Endothelial cell of umbilical vein (primary cell): ENCODE measurements around the gene ARHGEF19. TPM values are rescaled to one million over a fixed set of nuclear protein-coding genes. Genes with fewer than 3 reads are reported as not detected.
A peak's percentile ranks its signal among the peaks of the same experiment; 100 is the strongest.

Experiments
- Bru-seq: library from RNA; stranded (reverse); fragments of 400-500 nt; gene quantifications from one replicate; lab custom pipeline; 2021; lab: Mats Ljungman, UMichigan
- BruChase-seq, 2 experiments: library from RNA; stranded (reverse); fragments of 400-500 nt; gene quantifications; one replicate each; lab custom pipeline; 2021; lab: Mats Ljungman, UMichigan
- BruUV-seq: library from RNA; stranded (reverse); fragments of 400-500 nt; replicated peaks from 2 replicates; lab custom pipeline; 2021; lab: Mats Ljungman, UMichigan
- CTCF ChIA-PET: fragments of 300-600, 350-600 bp; sonication (Branson Sonifier 250); formaldehyde crosslinking; loops from one replicate; lab custom pipeline; 2021; ENCODE audit warnings: antibody characterized with exemption, inconsistent platforms; lab: Charles Lee
- POLR2A ChIA-PET: fragments of 300-600, 350-600 bp; sonication (Branson Sonifier 250); formaldehyde crosslinking; loops from one replicate; lab custom pipeline; 2021; ENCODE audit warnings: antibody characterized with exemption, inconsistent platforms; lab: Charles Lee
- DNase-seq: peaks from one replicate; pipeline ENCODE4 v3.0.0-alpha.2; 2011; ENCODE audit warnings: low read depth, low spot score
- FAIRE-seq: peaks from 2 replicates; lab custom pipeline; 2011; peaks lifted over from hg19 to GRCh38; lab: Jason Lieb, UNC
- H2AFZ ChIP-seq: 2 replicates; pipeline ENCODE4 v1.6.0; 2012; ENCODE audit warnings: low read depth, low read length, control low read depth, inconsistent platforms
- H3K27ac ChIP-seq: 2 replicates; pipeline ENCODE4 v1.5.1; 2011; ENCODE audit warnings: low read depth, mild to moderate bottlenecking, control low read depth, low read length, moderate library complexity; ENCODE audit not compliant: insufficient read depth
- H3K27me3 ChIP-seq, 2 experiments: 2 replicates each; pipeline versions ENCODE4 v1.6.0 to v1.6.1; 2011; ENCODE audit warnings: low read length in 2 of 2, mixed read lengths in 1 of 2; ENCODE audit not compliant: control insufficient read depth in 2 of 2, insufficient read depth in 2 of 2
- H3K36me3 ChIP-seq, 2 experiments: 2 replicates in 1 of 2; 3 replicates in 1 of 2; pipeline ENCODE4 v1.5.1; 2011; ENCODE audit warnings: low read length in 2 of 2, mild to moderate bottlenecking in 1 of 2, moderate library complexity in 1 of 2; ENCODE audit not compliant: control insufficient read depth in 2 of 2, insufficient read depth in 2 of 2; ENCODE audit errors: extremely low read depth in 1 of 2
- H3K4me1 ChIP-seq: 3 replicates; pipeline ENCODE4 v1.5.1; 2011; ENCODE audit warnings: mild to moderate bottlenecking, low read length; ENCODE audit not compliant: control insufficient read depth, insufficient read depth; ENCODE audit errors: extremely low read depth
- H3K4me2 ChIP-seq: 2 replicates; pipeline ENCODE4 v1.6.1; 2011; ENCODE audit warnings: low read length, control low read depth, mixed read lengths; ENCODE audit not compliant: insufficient read depth
- H3K4me3 ChIP-seq, 3 experiments: fragments of 200-600 bp in 1 of 3; sonication (generic), shearing (Covaris generic) in 1 of 3; replicated peaks in 1 of 3; 2 replicates each; pipeline ENCODE4 v1.5.1; 2011 to 2016; ENCODE audit warnings: control low read depth in 3 of 3, low read length in 3 of 3, mild to moderate bottlenecking in 2 of 3, inconsistent platforms in 1 of 3, low read depth in 1 of 3, moderate library complexity in 1 of 3; ENCODE audit not compliant: insufficient read depth in 1 of 3
- H3K79me2 ChIP-seq: 2 replicates; pipeline ENCODE4 v1.6.0; 2012; ENCODE audit warnings: low read length, inconsistent platforms; ENCODE audit not compliant: control insufficient read depth, insufficient read depth
- H3K9ac ChIP-seq: replicated peaks from 2 replicates; pipeline ENCODE3; 2011; ENCODE audit warnings: low read length, control low read depth; ENCODE audit not compliant: insufficient read depth; ENCODE audit errors: extremely low read depth
- H3K9me1 ChIP-seq: replicated peaks from 3 replicates; pipeline ENCODE4 v1.6.0; 2011; ENCODE audit warnings: mild to moderate bottlenecking, low read length; ENCODE audit not compliant: control insufficient read depth, insufficient read depth; ENCODE audit errors: extremely low read depth
- H3K9me3 ChIP-seq: replicated peaks from 2 replicates; pipeline ENCODE4 v1.5.1; 2012; ENCODE audit warnings: low read length, inconsistent platforms; ENCODE audit not compliant: control insufficient read depth, insufficient read depth
- H4K20me1 ChIP-seq: replicated peaks from 2 replicates; pipeline ENCODE3; 2011; ENCODE audit warnings: mild to moderate bottlenecking, low read length; ENCODE audit not compliant: control insufficient read depth, insufficient read depth; ENCODE audit errors: extremely low read depth
- EZH2 ChIP-seq: IDR thresholded peaks from 2 replicates; pipeline ENCODE4 v1.6.1; 2012; ENCODE audit warnings: borderline replicate concordance, low read depth, mild to moderate bottlenecking, moderate library complexity, low read length, inconsistent platforms; ENCODE audit not compliant: severe bottlenecking
- JUN ChIP-seq: IDR thresholded peaks from 2 replicates; pipeline ENCODE4 v1.6.1; 2011; ENCODE audit warnings: borderline replicate concordance, low read depth; ENCODE audit not compliant: insufficient read length, insufficient read depth
- POLR2A ChIP-seq: IDR thresholded peaks from 2 replicates; pipeline ENCODE4 v1.6.1; 2012; ENCODE audit warnings: low read depth, mild to moderate bottlenecking, control low read depth, low read length
- POLR2AphosphoS5 ChIP-seq: IDR thresholded peaks from 2 replicates; pipeline ENCODE4 v1.6.1; 2012; ENCODE audit warnings: low read depth, mild to moderate bottlenecking, control low read depth, low read length, moderate library complexity; ENCODE audit not compliant: insufficient read depth
- dilution Hi-C: fragments of 300-500 bp; cut with MboI; formaldehyde crosslinking; loops from one replicate; pipeline ENCODE4 v1.15.0; 2019; ENCODE audit warnings: low sequenced_read_pairs; ENCODE audit not compliant: extremely low pct_ligation_motif_present
- intact Hi-C: fragments of 100-400 bp; cut with micrococcal nuclease; formaldehyde crosslinking; loops from one replicate; pipeline ENCODE4 v1.10.0; 2022
- long read RNA-seq: library from polyadenylated mRNA; stranded (forward); transcript quantifications from one replicate; pipeline ENCODE4 v2.0.0, GENCODE V29; 2021
- polyA minus RNA-seq, 3 experiments: library from RNA; depleted of rRNA, polyadenylated mRNA; stranded (reverse); fragments of >200 nt; gene quantifications; 1 replicate in 1 of 3; 2 replicates in 2 of 3; pipeline ENCODE4 v1.2.3, GENCODE V29; 2011
- polyA plus RNA-seq, 4 experiments: library from polyadenylated mRNA; depleted of rRNA in 3 of 4; stranded (reverse) in 3 of 4; unstranded in 1 of 4; fragments of >200 nt; gene quantifications; 2 replicates each; pipeline versions ENCODE4 v1.2.1 to v1.2.3, GENCODE V29; 2011 to 2012; ENCODE audit warnings: missing spikeins in 1 of 4
- total RNA-seq: library from RNA; stranded (reverse); gene quantifications from 2 replicates; pipeline ENCODE4 v1.2.3, GENCODE V29; 2021
- TF ChIP-seq, protein P1 (sequence below), 2 donors: IDR thresholded peaks; 1 replicate in 1 of 2; 2 replicates in 1 of 2; pipeline ENCODE4 v1.5.1; 2011; ENCODE audit warnings: low read length in 2 of 2, mild to moderate bottlenecking in 2 of 2, moderate library complexity in 2 of 2, control low read depth in 1 of 2, inconsistent platforms in 1 of 2, low read depth in 1 of 2; ENCODE audit not compliant: insufficient read depth in 1 of 2; ENCODE audit errors: extremely low read depth in 1 of 2
- TF ChIP-seq, protein P2 (sequence below): IDR thresholded peaks from 2 replicates; pipeline ENCODE4 v1.6.1; 2011; ENCODE audit not compliant: insufficient read depth, insufficient read length

The ARHGEF19 gene
- total RNA-seq (6.2 and 9.2 TPM in 2 replicates), polyA plus RNA-seq (8.0 and 8.4 TPM in 2 replicates), polyA minus RNA-seq (4.1 and 5.0 TPM in 2 replicates), Bru-seq, nascent RNA (percentile 24 among the genes with signal in this experiment), BruChase-seq, experiment 1, labeled RNA remaining after a 6-hour chase (percentile 50 among the genes with signal in this experiment), BruChase-seq, experiment 2, labeled RNA remaining after a 2-hour chase (percentile 45 among the genes with signal in this experiment)
- 5.3 and 7.7 TPM in 2 replicates for polyA plus RNA-seq (2011; cell fraction: cytosol; rRNA removed)
- 24.0 and 24.6 TPM in 2 replicates for polyA plus RNA-seq (2011; cell fraction: nucleus; rRNA removed)
- polyA plus RNA-seq (2012): 4.1 and 6.9 TPM in 2 replicates
- polyA minus RNA-seq (2011; cell fraction: cytosol; rRNA and poly(A)+ RNA removed): 8.6 TPM
- 1.9 and 3.3 TPM in 2 replicates for polyA minus RNA-seq (2011; cell fraction: nucleus; rRNA and poly(A)+ RNA removed)
- long read RNA-seq, partial matches to known transcripts: 12 of 20 reads
- long read RNA-seq, other reads (novel, unspliced or antisense): 8 of 20 reads

DNA sequence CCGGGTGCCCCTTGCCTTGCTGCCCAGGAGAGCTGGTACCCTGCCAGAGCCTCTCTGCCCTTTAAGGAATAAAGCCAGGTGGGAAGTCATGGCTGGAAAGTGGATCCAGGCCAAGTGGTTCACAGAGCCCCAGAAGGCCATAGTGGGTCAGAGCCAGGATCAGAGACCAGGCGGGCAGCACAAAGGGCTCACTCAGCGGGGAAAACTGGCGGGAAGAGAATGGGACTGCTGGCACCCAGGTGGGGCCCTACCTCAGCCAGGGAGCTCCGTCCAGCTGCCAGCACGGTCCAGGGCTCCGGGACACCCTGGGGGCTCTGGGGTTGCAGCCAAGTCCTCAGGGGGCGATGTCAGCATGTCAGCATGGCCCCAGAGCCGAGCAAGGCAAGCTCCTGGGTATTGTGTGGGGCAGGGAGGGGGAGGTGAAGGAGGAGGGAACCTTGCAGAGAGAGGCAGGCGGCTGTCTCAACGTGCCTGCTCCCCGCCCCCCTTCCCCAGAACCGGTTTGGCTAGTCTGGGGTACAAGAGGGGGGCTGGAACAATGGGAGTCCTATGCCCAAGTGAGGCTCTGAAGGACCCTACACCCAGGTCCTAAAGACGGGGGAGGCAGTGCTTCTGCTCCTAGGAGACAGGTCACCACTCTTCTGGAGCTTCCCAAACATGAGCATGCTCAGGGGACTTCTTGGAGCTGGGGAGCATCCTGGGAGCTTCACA, at the start of gene ARHGEF19:
Gene ARHGEF19, minus strand, starts transcription at position 402 of the 711 bp plus-strand sequence. CDS start 3,598 bp downstream, outside the sequence.
- DNase-seq (no peak), FAIRE-seq (no peak)
- Histone ChIP-seq H3K9me1 (no peaks in the 10 kb centered on the region), H3K36me3 (no peaks in the 10 kb centered on the region), H3K9ac (no peak within 1 kb of the TSS), H3K27me3 (no peaks in the 10 kb centered on the region), H3K27ac (no peak within 1 kb of the TSS), H3K4me2 (no peak within 1 kb of the TSS), H3K4me3 (no peak within 1 kb of the TSS), H4K20me1 (no peaks in the 10 kb centered on the region), H3K9me3 (no peaks in the 10 kb centered on the region), H2AFZ (no peak within 1 kb of the TSS), H3K79me2 (no peaks in the 10 kb centered on the region), H3K4me1 (peaks cover 10% of the 10 kb centered on the region)
- CTCF ChIA-PET: interaction anchor here (1.3 to 1.8 kb wide), 2 partner anchors 32 to 133 kb away, joined by 4 to 5 read pairs; no protein-coding TSS in a partner anchor
- POLR2A ChIA-PET: no interaction called here
- no peak for TF ChIP-seq POLR2AphosphoS5
- TF ChIP-seq, protein P1, sequence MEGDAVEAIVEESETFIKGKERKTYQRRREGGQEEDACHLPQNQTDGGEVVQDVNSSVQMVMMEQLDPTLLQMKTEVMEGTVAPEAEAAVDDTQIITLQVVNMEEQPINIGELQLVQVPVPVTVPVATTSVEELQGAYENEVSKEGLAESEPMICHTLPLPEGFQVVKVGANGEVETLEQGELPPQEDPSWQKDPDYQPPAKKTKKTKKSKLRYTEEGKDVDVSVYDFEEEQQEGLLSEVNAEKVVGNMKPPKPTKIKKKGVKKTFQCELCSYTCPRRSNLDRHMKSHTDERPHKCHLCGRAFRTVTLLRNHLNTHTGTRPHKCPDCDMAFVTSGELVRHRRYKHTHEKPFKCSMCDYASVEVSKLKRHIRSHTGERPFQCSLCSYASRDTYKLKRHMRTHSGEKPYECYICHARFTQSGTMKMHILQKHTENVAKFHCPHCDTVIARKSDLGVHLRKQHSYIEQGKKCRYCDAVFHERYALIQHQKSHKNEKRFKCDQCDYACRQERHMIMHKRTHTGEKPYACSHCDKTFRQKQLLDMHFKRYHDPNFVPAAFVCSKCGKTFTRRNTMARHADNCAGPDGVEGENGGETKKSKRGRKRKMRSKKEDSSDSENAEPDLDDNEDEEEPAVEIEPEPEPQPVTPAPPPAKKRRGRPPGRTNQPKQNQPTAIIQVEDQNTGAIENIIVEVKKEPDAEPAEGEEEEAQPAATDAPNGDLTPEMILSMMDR (IDR thresholded peaks at IDR 0.05; ENCODE audit: extremely low read depth in 1 of 2, insufficient read depth in 1 of 2, low read depth in 1 of 2, low read length in 2 of 2): no peak
- TF ChIP-seq EZH2: no peak
- no peak for TF ChIP-seq POLR2A
- TF ChIP-seq, protein P2, sequence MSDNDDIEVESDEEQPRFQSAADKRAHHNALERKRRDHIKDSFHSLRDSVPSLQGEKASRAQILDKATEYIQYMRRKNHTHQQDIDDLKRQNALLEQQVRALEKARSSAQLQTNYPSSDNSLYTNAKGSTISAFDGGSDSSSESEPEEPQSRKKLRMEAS: no peak
- no peak for TF ChIP-seq JUN
- no TSS peak for BruUV-seq
- dilution Hi-C loops: no loop called here
- intact Hi-C loops: no loop called here
